Ascending aorta (tissue), 2 donors: ENCODE measurements around the gene AKT2. TPM values are rescaled to one million over a fixed set of nuclear protein-coding genes. Genes with fewer than 3 reads are reported as not detected.

ENCODE experiments used
- DNase-seq, 2 donors: peaks; one replicate each; pipeline ENCODE4 v3.0.0-alpha.2; 2019; ENCODE audit warnings: low spot score in 2 of 2
- H3K27ac ChIP-seq, 2 donors: fragments of 200-600 bp; sonication (generic); one replicate each; pipeline ENCODE4 v1.5.1; 2016 to 2017; ENCODE audit warnings: mild to moderate bottlenecking in 1 of 2
- H3K27me3 ChIP-seq: fragments of 200-600 bp; sonication (generic); one replicate; pipeline ENCODE4 v1.5.1; 2017
- H3K36me3 ChIP-seq, 2 donors: fragments of 200-600 bp; sonication (generic); one replicate each; pipeline ENCODE4 v1.5.1; 2016
- H3K4me1 ChIP-seq, 2 donors: fragments of 200-600 bp; sonication (generic); one replicate each; pipeline ENCODE4 v1.5.1; 2016 to 2017; ENCODE audit warnings: mild to moderate bottlenecking in 1 of 2
- H3K4me3 ChIP-seq, 2 donors: fragments of 200-600 bp; sonication (generic); one replicate each; pipeline ENCODE4 v1.5.1; 2016 to 2017; ENCODE audit warnings: mild to moderate bottlenecking in 1 of 2
- H3K9me3 ChIP-seq, 2 donors: fragments of 200-600 bp; sonication (generic); one replicate each; pipeline ENCODE4 v1.5.1; 2016
- CTCF ChIP-seq, 3 experiments: fragments of 200-600 bp in 2 of 3; fragments of 450-650 bp in 1 of 3; sonication (generic) in 2 of 3; IDR thresholded peaks; one replicate each; pipeline ENCODE4 v1.5.1; 2016 to 2019; ENCODE audit warnings: antibody characterized with exemption in 3 of 3, mild to moderate bottlenecking in 1 of 3, moderate library complexity in 1 of 3
- intact Hi-C: fragments of 100-400 bp; cut with DNase I; formaldehyde crosslinking; loops from one replicate; pipeline ENCODE4 v1.15.1; 2023
- total RNA-seq: library from RNA; depleted of rRNA; stranded (reverse); fragments of >200 nt; gene quantifications from one replicate; pipeline ENCODE4 v1.1.0, GENCODE V29; 2016

Gene AKT2
- total RNA-seq, 1 donor from 2014 or later: 137 TPM

GRCh38 chr19:40241809-40242384 is 43.2 kb downstream of the AKT2 start:
- no peaks in the 10 kb centered on the region for H3K4me1 ChIP-seq
- no peak for TF ChIP-seq CTCF (IDR thresholded peaks at IDR 0.05)
- H3K27me3 ChIP-seq: no peaks in the 10 kb centered on the region
- no peaks in the 10 kb centered on the region for H3K9me3 ChIP-seq
- H3K4me3 ChIP-seq: no peak overlapping the region
- H3K36me3 ChIP-seq: peaks cover 36 to 56% of the 10 kb centered on the region in 2 donors
- DNase-seq: no peak
- intact Hi-C loops: no loop called here
- H3K27ac ChIP-seq: peak overlapping the region in 1 of 2 donors; percentile 40

- H3K27me3 ChIP-seq: no peaks in the 10 kb centered on the region
- peak overlapping the region in 1 of 2 donors; percentile 40 for H3K27ac ChIP-seq
- H3K9me3 ChIP-seq: no peaks in the 10 kb centered on the region
- DNase-seq: no peak
- intact Hi-C loops: no loop called here
- TF ChIP-seq CTCF (IDR thresholded peaks at IDR 0.05): no peak
- H3K4me1 ChIP-seq: no peaks in the 10 kb centered on the region
- H3K4me3 ChIP-seq: no peak overlapping the region
- peaks cover 42 to 63% of the 10 kb centered on the region in 2 donors for H3K36me3 ChIP-seq
Observed at GRCh38 chr19:40241125-40241808, 43.9 kb downstream of the AKT2 start.

GRCh38 chr19:40240332-40240731 is 44.8 kb downstream of the AKT2 start:
- DNase-seq: no peak
- Histone ChIP-seq H3K9me3 (no peaks in the 10 kb centered on the region), H3K27me3 (no peaks in the 10 kb centered on the region), H3K36me3 (peaks cover 52 to 72% of the 10 kb centered on the region in 2 donors), H3K4me3 (no peak overlapping the region), H3K4me1 (no peaks in the 10 kb centered on the region), H3K27ac (no peak overlapping the region)
- intact Hi-C loops: no loop called here
- TF ChIP-seq CTCF (IDR thresholded peaks at IDR 0.05): no peak

- Histone ChIP-seq H3K4me1 (no peaks in the 10 kb centered on the region), H3K36me3 (peaks cover 59 to 79% of the 10 kb centered on the region in 2 donors), H3K27ac (no peak overlapping the region), H3K4me3 (no peak overlapping the region), H3K27me3 (no peaks in the 10 kb centered on the region), H3K9me3 (no peaks in the 10 kb centered on the region)
- intact Hi-C loops: no loop called here
- no peak for DNase-seq
- TF ChIP-seq CTCF (IDR thresholded peaks at IDR 0.05): no peak
Observed at GRCh38 chr19:40239415-40240226, 45.5 kb downstream of the AKT2 start.

GRCh38 chr19:40238775-40239174 is 46.4 kb downstream of the AKT2 start:
- DNase-seq: no peak
- peaks cover 65 to 88% of the 10 kb centered on the region in 2 donors for H3K36me3 ChIP-seq
- intact Hi-C loops: no loop called here
- H3K9me3 ChIP-seq: no peaks in the 10 kb centered on the region
- no peak for TF ChIP-seq CTCF (IDR thresholded peaks at IDR 0.05)
- no peaks in the 10 kb centered on the region for H3K4me1 ChIP-seq
- no peaks in the 10 kb centered on the region for H3K27me3 ChIP-seq
- no peak overlapping the region for H3K4me3 ChIP-seq
- no peak overlapping the region for H3K27ac ChIP-seq
